GM23248 (cell line): Measurements from ENCODE around the gene CEND1.

Source experiments
- EZH2 ChIP-seq: fragments of 200-600 bp; sonication (generic); IDR thresholded peaks from 2 replicates; pipeline ENCODE4 v1.6.1; 2018; ENCODE audit warnings: antibody characterized with exemption, mild to moderate bottlenecking; ENCODE audit not compliant: insufficient read depth, poor library complexity, severe bottlenecking
- EZH2phosphoT487 ChIP-seq: fragments of 200-600 bp; sonication (generic); IDR thresholded peaks from 2 replicates; pipeline ENCODE4 v1.6.1; 2018; ENCODE audit warnings: antibody characterized with exemption, moderate library complexity, mild to moderate bottlenecking, low read depth; ENCODE audit not compliant: insufficient read depth

DNA sequence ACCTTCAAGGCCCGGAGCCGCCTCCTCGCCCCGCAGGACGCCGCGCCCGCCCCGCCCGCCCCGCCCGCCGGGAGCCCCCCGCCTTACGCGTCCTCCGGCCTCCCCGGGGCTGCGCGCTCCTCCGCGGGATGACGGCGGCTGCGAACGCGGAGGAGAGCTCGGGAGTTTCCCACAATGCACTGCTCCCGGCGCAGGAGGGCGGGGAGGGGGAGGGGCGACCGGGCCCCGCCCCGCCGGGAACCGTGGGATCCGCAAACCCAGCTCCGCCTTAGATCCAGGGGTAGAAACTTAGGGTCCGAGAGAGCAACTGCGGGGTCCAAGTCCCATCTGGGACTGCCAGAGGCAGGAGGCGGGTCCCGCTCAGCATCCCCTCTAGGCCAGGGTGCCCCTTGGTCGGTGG lies at the start of gene CEND1:
- TF ChIP-seq EZH2phosphoT487, result no peak
- no peak for TF ChIP-seq EZH2
